HG03558 (cell line): Measurements from ENCODE around the gene ARGLU1.

ENCODE experiments used
- ATAC-seq: cut with Tn5 transposase; IDR thresholded peaks from one replicate; pipeline ENCODE4 v1.9.1; 2021; ENCODE audit warnings: moderate number of reproducible peaks; ENCODE audit not compliant: unreplicated experiment; ENCODE audit errors: extremely low read depth

ARGLU1 gene

GRCh38 chr13:106551350-106551749, 16.6 kb downstream of the ARGLU1 start:
- no peak for ATAC-seq

- no peak for ATAC-seq
Observed at GRCh38 chr13:106550570-106551135, 17.3 kb downstream of the ARGLU1 start.

- ATAC-seq = no peak
Observed at GRCh38 chr13:106548064-106548696, 19.8 kb downstream of the ARGLU1 start.

- ATAC-seq = no peak
Observed at GRCh38 chr13:106541826-106542225, 26.1 kb downstream of the ARGLU1 start.

GRCh38 chr13:106540613-106541012, 27.3 kb downstream of the ARGLU1 start:
- ATAC-seq = no peak

GRCh38 chr13:106537521-106537920, 30.4 kb downstream of the ARGLU1 start:
- ATAC-seq = no peak

GRCh38 chr13:106536244-106537034, 31.5 kb downstream of the ARGLU1 start:
- ATAC-seq = peak; percentile 21

GRCh38 chr13:106535552-106536243, 32.2 kb downstream of the ARGLU1 start, which contains the start of gene EFNB2:
EFNB2 (minus strand) TSS chr13:106535662; CDS start chr13:106534964, 698 bp downstream.
- peak; percentile 94 for ATAC-seq

GRCh38 chr13:106534639-106535551, 33.0 kb downstream of the ARGLU1 start:
- peak; percentile 13 for ATAC-seq

- ATAC-seq = no peak
Observed at GRCh38 chr13:106533943-106534638, 33.8 kb downstream of the ARGLU1 start.

GRCh38 chr13:106533101-106533942, 34.6 kb downstream of the ARGLU1 start:
- ATAC-seq = no peak

GRCh38 chr13:106532111-106532929, 35.6 kb downstream of the ARGLU1 start:
- ATAC-seq = no peak

GRCh38 chr13:106530980-106531481, 36.9 kb downstream of the ARGLU1 start:
- no peak for ATAC-seq

- ATAC-seq = no peak
Observed at GRCh38 chr13:106530171-106530851, 37.6 kb downstream of the ARGLU1 start.

- no peak for ATAC-seq
Observed at GRCh38 chr13:106529415-106530170, 38.3 kb downstream of the ARGLU1 start.
